HG02840 (cell line): Measurements from ENCODE around the gene RCCD1.

Source experiments
- ATAC-seq: cut with Tn5 transposase; IDR thresholded peaks from one replicate; pipeline ENCODE4 v1.9.1; 2021; ENCODE audit warnings: mild to moderate bottlenecking, moderate library complexity, moderate number of reproducible peaks; ENCODE audit not compliant: unreplicated experiment, low FRiP score

RCCD1 gene

DNA sequence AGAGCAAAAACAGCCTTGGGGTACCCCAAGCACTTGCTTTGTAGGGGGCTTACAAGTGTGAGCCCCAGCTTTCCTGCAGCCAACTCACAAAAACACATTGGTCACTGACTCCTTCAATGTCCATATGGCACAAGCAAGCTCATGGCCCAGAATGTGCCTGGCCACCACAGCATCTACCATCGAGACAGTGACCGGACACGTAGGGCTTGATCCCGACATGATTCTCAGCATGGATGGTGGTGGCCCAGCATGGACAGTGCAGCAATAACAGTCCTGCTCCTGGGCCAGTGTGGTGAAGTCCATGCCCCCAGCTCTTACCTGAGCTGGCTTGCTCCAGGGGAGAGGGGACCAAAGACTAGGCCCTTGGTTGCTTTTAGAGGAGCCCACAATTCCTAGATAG is 13.6 kb upstream of the RCCD1 start:
- ATAC-seq, result no peak

DNA sequence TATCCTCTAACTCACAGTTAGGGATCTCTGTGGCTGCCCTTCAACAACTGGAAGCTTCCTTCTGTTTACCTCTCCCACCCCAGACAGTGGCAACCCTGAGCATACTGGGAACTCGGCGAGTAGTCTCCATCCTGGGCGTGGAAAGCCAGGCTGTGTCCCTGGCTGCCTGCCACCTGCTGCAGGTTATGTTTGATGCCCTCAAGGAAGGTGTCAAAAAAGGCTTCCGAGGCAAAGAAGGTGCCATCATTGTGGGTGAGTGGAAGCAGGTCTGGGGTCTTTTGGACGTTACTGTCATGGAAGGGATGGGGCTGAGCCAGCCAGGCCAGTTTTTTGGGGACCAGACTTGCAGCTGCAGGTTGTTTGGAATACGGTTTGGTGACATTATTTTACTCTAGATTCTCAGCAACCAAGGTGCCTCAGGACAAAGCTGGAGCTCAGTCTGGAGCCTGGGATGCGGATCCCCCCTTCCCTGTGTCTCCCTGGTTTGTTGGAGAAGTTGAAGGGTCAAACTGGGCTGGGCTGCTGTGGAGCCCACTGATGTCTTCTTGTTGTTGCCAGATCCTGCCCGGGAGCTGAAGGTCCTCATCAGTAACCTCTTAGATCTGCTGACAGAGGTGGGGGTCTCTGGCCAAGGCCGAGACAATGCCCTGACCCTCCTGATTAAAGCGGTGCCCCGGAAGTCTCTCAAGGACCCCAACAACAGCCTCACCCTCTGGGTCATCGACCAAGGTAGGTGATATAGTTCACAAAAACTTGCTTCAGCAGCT is 12.1 kb upstream of the RCCD1 start:
- ATAC-seq, result no peak

GRCh38 chr15:90945091-90945490 is 9.6 kb upstream of the RCCD1 start:
- ATAC-seq, result no peak

DNA sequence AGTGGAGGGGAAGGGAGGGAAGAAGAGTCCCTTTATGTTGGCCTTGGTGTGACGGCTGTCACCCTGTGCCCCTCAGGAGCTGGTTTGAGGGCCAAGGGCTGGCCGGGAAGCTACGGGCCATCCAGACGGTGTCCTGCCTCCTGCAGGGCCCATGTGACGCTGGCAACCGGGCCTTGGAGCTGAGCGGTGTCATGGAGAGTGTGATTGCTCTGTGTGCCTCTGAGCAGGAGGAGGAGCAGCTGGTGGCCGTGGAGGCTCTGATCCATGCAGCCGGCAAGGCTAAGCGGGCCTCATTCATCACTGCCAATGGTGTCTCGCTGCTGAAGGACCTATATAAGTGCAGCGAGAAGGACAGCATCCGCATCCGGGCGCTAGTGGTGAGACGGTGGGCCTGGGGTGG is 8.1 kb upstream of the RCCD1 start:
- ATAC-seq, result no peak

- no peak for ATAC-seq
Observed at GRCh38 chr15:90946941-90947576, 7.6 kb upstream of the RCCD1 start.

DNA sequence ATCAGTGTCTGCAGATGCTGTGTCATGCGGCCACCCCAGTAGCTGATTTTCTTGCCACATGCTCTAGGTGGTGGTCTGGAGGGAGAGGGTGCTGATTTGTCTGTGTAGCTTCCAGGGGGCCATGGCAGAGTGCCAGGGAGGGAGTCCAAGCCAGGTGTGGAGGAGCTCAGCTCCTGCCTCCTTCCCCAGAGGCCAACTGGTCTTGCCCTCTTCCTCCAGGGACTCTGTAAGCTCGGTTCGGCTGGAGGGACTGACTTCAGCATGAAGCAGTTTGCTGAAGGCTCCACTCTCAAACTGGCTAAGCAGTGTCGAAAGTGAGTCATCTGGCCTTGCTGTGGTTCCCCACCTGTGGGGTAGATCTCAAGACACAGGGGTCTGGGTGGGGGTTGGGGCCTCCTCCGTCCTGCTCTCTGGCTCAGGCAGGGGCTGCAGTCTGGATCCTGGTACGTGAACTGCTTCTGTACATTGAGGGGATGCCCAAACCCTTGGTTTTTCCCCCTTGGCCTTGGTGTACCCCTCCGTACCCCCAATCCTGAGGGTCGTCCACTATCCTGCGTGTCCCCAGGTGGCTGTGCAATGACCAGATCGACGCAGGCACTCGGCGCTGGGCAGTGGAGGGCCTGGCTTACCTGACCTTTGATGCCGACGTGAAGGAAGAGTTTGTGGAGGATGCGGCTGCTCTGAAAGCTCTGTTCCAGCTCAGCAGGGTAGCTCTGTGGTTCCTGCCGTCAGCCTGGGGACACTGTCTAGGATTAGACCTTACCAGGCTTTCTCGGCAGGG is 6.9 kb upstream of the RCCD1 start:
- no peak for ATAC-seq

DNA sequence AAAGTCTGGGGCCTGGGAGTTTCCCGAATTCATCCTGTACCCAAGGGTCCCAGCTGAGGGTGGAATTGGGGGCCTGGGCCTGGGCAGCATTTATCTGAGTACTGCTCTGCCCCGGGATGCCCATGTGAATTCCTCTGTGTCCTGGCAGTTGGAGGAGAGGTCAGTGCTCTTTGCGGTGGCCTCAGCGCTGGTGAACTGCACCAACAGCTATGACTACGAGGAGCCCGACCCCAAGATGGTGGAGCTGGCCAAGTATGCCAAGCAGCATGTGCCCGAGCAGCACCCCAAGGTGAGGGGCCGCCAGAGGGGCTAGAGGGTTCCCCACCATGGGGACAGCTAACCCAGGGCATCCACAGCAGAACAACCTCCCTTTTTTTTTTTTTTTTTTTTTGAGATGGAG is 6.2 kb upstream of the RCCD1 start:
- no peak for ATAC-seq

- ATAC-seq, result no peak
Observed at GRCh38 chr15:90949979-90950675, 4.6 kb upstream of the RCCD1 start.

GRCh38 chr15:90950676-90951075 is 4.0 kb upstream of the RCCD1 start:
- no peak for ATAC-seq

- no peak for ATAC-seq
Observed at GRCh38 chr15:90952901-90953677, 1.6 kb upstream of the RCCD1 start.

GRCh38 chr15:90953947-90954711 is 555 bp upstream of the RCCD1 start:
- ATAC-seq, result no peak

GRCh38 chr15:90955624-90956273 is 1.1 kb downstream of the RCCD1 start:
- ATAC-seq, result no peak

DNA sequence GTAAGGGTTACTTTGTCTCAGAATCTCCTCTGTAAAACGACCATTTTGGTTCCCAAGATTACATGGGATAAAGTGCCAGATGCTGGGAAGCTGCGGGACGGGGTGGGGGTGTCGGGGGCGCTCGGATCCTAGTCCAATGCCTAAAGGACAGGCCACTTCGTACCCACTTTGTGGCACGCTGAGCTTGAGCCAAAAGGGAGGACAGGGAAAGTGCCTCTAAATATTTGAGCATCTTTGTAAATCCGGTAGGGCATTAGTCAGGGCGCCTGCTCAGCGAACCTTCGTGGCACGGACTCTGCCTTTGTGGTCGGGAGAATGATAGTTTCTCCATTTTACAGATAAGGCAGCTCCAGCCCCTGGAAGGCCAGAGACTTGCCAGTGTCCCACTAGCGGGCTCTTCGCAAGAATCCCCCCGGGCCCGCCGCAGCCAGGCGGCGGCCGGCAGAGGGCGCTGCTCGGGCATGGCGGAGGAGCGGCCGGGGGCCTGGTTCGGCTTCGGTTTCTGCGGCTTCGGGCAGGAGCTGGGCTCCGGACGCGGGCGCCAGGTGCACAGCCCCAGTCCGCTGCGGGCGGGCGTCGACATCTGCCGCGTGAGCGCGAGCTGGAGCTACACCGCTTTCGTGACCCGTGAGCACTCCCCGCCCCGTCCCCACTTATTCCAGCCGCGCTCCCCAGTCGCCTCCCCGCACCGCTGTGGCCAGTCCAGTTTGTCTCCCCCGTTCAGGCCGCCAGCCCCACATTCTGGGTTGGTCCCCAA is 1.8 kb downstream of the RCCD1 start:
- no peak for ATAC-seq

- no peak for ATAC-seq
Observed at GRCh38 chr15:90957031-90957790, 2.5 kb downstream of the RCCD1 start.

- ATAC-seq, result no peak
Observed at GRCh38 chr15:90957791-90958190, 3.1 kb downstream of the RCCD1 start.

DNA sequence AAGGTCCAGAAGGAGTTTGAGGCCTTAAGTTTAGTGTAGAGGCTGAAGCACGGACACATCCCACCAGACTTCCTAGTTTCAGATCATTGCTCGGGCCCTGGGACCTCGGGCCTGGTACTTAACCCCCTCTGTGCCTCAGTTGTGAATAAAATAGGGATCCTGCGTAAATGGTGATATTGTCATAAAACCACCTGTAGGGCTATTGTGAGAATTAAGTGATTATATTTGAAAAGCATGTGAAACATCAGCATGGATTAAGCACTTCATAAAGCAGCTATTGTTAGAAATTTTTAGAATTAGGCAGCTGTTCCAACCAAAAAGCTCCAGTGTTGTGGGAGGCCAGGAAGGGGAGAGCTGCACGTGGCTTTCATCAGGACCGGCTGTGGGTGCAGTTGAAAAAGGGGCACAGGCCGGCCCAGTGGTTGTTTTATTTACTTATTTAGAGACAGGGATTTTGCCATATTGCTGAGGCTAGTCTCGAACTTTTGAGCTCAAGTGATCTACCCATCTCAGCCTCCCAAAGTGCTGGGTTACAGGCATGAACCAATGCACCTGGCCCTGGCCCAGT is 4.4 kb downstream of the RCCD1 start:
- no peak for ATAC-seq

GRCh38 chr15:90959894-90960293 is 5.2 kb downstream of the RCCD1 start:
- no peak for ATAC-seq
